Measurements from ENCODE around the gene POC1B.

The POC1B gene

GRCh38 chr12:89497005-89497404 lies 28.8 kb downstream of the POC1B start:
- DNase-seq (ENCODE audit: low read depth in 2 of 2): no peak

GRCh38 chr12:89494411-89495231 lies 31.2 kb downstream of the POC1B start:
- peak in 1 of 2 experiments; percentile 3 for DNase-seq (ENCODE audit: low read depth in 2 of 2)

- DNase-seq (ENCODE audit: low read depth in 2 of 2): no peak
Measured at GRCh38 chr12:89493670-89494302, 32.1 kb downstream of the POC1B start.

GRCh38 chr12:89492883-89493282 lies 33.0 kb downstream of the POC1B start:
- DNase-seq (ENCODE audit: low read depth in 2 of 2): no peak

GRCh38 chr12:89490922-89491321 lies 34.9 kb downstream of the POC1B start:
- no peak for DNase-seq (ENCODE audit: low read depth in 2 of 2)

- no peak for DNase-seq (ENCODE audit: low read depth in 2 of 2)
Measured at GRCh38 chr12:89486264-89486663, 39.6 kb downstream of the POC1B start.

- DNase-seq (ENCODE audit: low read depth in 2 of 2): no peak
Measured at GRCh38 chr12:89484470-89484869, 41.4 kb downstream of the POC1B start.

- no peak for DNase-seq (ENCODE audit: low read depth in 2 of 2)
Measured at GRCh38 chr12:89481213-89481914, 44.5 kb downstream of the POC1B start.

GRCh38 chr12:89479982-89480381 lies 45.9 kb downstream of the POC1B start:
- no peak for DNase-seq (ENCODE audit: low read depth in 2 of 2)

- DNase-seq (ENCODE audit: low read depth in 2 of 2): no peak
Measured at GRCh38 chr12:89477633-89478279, 48.1 kb downstream of the POC1B start.

GRCh38 chr12:89476904-89477595 lies 48.8 kb downstream of the POC1B start:
- DNase-seq (ENCODE audit: low read depth in 2 of 2): no peak

- DNase-seq (ENCODE audit: low read depth in 2 of 2): no peak
Measured at GRCh38 chr12:89476232-89476631, 49.6 kb downstream of the POC1B start.

GRCh38 chr12:89475203-89475990 lies 50.5 kb downstream of the POC1B start:
- no peak for DNase-seq (ENCODE audit: low read depth in 2 of 2)

- DNase-seq (ENCODE audit: low read depth in 2 of 2): no peak
Measured at GRCh38 chr12:89474615-89475014, 51.2 kb downstream of the POC1B start.

GRCh38 chr12:89472508-89472907 lies 53.3 kb downstream of the POC1B start:
- peak in 1 of 2 experiments; percentile 42 for DNase-seq (ENCODE audit: low read depth in 2 of 2)

GRCh38 chr12:89470741-89471509 lies 54.9 kb downstream of the POC1B start:
- DNase-seq (ENCODE audit: low read depth in 2 of 2): no peak

GRCh38 chr12:89469361-89469760 lies 56.5 kb downstream of the POC1B start:
- no peak for DNase-seq (ENCODE audit: low read depth in 2 of 2)

GRCh38 chr12:89468648-89469326 lies 57.1 kb downstream of the POC1B start:
- no peak for DNase-seq (ENCODE audit: low read depth in 2 of 2)

- DNase-seq (ENCODE audit: low read depth in 2 of 2): no peak
Measured at GRCh38 chr12:89468017-89468416, 57.8 kb downstream of the POC1B start.

All from fibroblast of skin of left quadriceps (primary cell).